GM23338 (cell line): ENCODE measurements around the gene TMEM44.

ENCODE experiments used
- CREB1 ChIP-seq: fragments of 250-450 bp; sonication (Bioruptor Pico); IDR thresholded peaks from 2 replicates; pipeline ENCODE4 v1.5.0; 2020; ENCODE audit warnings: low read depth, mild to moderate bottlenecking, moderate library complexity
- CTCF ChIP-seq, 2 experiments: fragments of 200-600 bp in 1 of 2; sonication (generic) in 1 of 2; conservative IDR thresholded peaks; 2 replicates each; pipeline versions ENCODE4 v1.5.1 to v1.6.1; 2016 to 2017; ENCODE audit warnings: antibody characterized with exemption in 2 of 2, low read depth in 2 of 2, mild to moderate bottlenecking in 2 of 2, moderate library complexity in 1 of 2
- EZH2 ChIP-seq: fragments of 200-600 bp; sonication (generic); IDR thresholded peaks from one replicate; pipeline ENCODE4 v1.8.0; 2017; ENCODE audit warnings: antibody characterized with exemption, mild to moderate bottlenecking, low read depth; ENCODE audit not compliant: unreplicated experiment
- POLR2AphosphoS5 ChIP-seq: IDR thresholded peaks from 2 replicates; pipeline ENCODE4 v1.6.1; 2016; ENCODE audit warnings: antibody characterized with exemption, low read depth
- REST ChIP-seq: IDR thresholded peaks from one replicate; pipeline ENCODE4 v1.6.1; 2018; ENCODE audit warnings: antibody characterized with exemption; ENCODE audit not compliant: unreplicated experiment
- ZNF462 ChIP-seq: fragments of 250-450 bp; sonication (Bioruptor Pico); IDR thresholded peaks from 2 replicates; pipeline ENCODE4 v1.5.0; 2020; ENCODE audit warnings: mild to moderate bottlenecking, moderate library complexity

- TF ChIP-seq CTCF (conservative IDR thresholded peaks at IDR 0.05; ENCODE audit: low read depth in 2 of 2): no peak
- no peak for TF ChIP-seq REST
- no peak for TF ChIP-seq EZH2
- no peak for TF ChIP-seq ZNF462 (CRISPR knock-in tag)
- no peak for TF ChIP-seq POLR2AphosphoS5
- TF ChIP-seq CREB1 (CRISPR knock-in tag): no peak
These were observed 45.7 kb downstream of the TMEM44 start for GRCh38 chr3:194587438-194587931.
